ENCODE measurements around the gene ZFP90.
A peak's percentile ranks its signal among the peaks of the same experiment; 100 is the strongest.
"Not testable (repeated sequence)": the region's sequence is repeated elsewhere in the genome, so short reads cannot be mapped to it uniquely, and the experiment has no call there.

Gene ZFP90

GRCh38 chr16:68538880-68539701 lies at the start of gene ZFP90:
ZFP90 (plus strand) TSS chr16:68539291; CDS start chr16:68539793, 502 bp downstream.
- DNase-seq (ENCODE audit: low spot score): peak; percentile 84

- DNase-seq (ENCODE audit: low spot score): no peak
Observed at GRCh38 chr16:68490358-68490757, 48.7 kb upstream of the ZFP90 start.

GRCh38 chr16:68490829-68491575 lies 48.1 kb upstream of the ZFP90 start:
- DNase-seq (ENCODE audit: low spot score): no peak

GRCh38 chr16:68491576-68491950 lies 47.5 kb upstream of the ZFP90 start:
- no peak for DNase-seq (ENCODE audit: low spot score)

- DNase-seq (ENCODE audit: low spot score): no peak
Observed at GRCh38 chr16:68492151-68492542, 46.9 kb upstream of the ZFP90 start.

GRCh38 chr16:68492543-68493411 lies 46.3 kb upstream of the ZFP90 start:
- no peak for DNase-seq (ENCODE audit: low spot score)

- no peak for DNase-seq (ENCODE audit: low spot score)
Observed at GRCh38 chr16:68493412-68494070, 45.5 kb upstream of the ZFP90 start.

- DNase-seq (ENCODE audit: low spot score): not testable (repeated sequence)
Observed at GRCh38 chr16:68494261-68494660, 44.8 kb upstream of the ZFP90 start.

GRCh38 chr16:68496689-68497088 lies 42.4 kb upstream of the ZFP90 start:
- no peak for DNase-seq (ENCODE audit: low spot score)

GRCh38 chr16:68499006-68499405 lies 40.1 kb upstream of the ZFP90 start:
- DNase-seq (ENCODE audit: low spot score): no peak

- no peak for DNase-seq (ENCODE audit: low spot score)
Observed at GRCh38 chr16:68503334-68503733, 35.8 kb upstream of the ZFP90 start.

- DNase-seq (ENCODE audit: low spot score): no peak
Observed at GRCh38 chr16:68504066-68504465, 35.0 kb upstream of the ZFP90 start.

GRCh38 chr16:68506331-68507053 lies 32.6 kb upstream of the ZFP90 start:
- no peak for DNase-seq (ENCODE audit: low spot score)

GRCh38 chr16:68508013-68508412 lies 31.1 kb upstream of the ZFP90 start:
- no peak for DNase-seq (ENCODE audit: low spot score)

GRCh38 chr16:68508641-68509240 lies 30.4 kb upstream of the ZFP90 start:
- no peak for DNase-seq (ENCODE audit: low spot score)

GRCh38 chr16:68509381-68509780 lies 29.7 kb upstream of the ZFP90 start:
- DNase-seq (ENCODE audit: low spot score): no peak

- no peak for DNase-seq (ENCODE audit: low spot score)
Observed at GRCh38 chr16:68510775-68511174, 28.3 kb upstream of the ZFP90 start.

GRCh38 chr16:68512183-68512582 lies 26.9 kb upstream of the ZFP90 start:
- DNase-seq (ENCODE audit: low spot score): no peak

GRCh38 chr16:68512742-68513141 lies 26.3 kb upstream of the ZFP90 start:
- DNase-seq (ENCODE audit: low spot score): no peak

GRCh38 chr16:68514511-68514910 lies 24.6 kb upstream of the ZFP90 start:
- DNase-seq (ENCODE audit: low spot score): no peak

Measured in CD4-positive, alpha-beta T cell treated with Interleukin-15 for 4 hours (primary cell).